Memory B cell (primary cell): ENCODE data around the gene GAB4.
A peak's percentile ranks its signal among the peaks of the same experiment; 100 is the strongest.
"Not testable (repeated sequence)": the region's sequence is repeated elsewhere in the genome, so short reads cannot be mapped to it uniquely, and the experiment has no call there.

Experiments used
- ATAC-seq: fragments of 150-1000 bp; cut with Tn5 transposase; 2 replicates; pipeline ENCODE4 v1.10.0; 2021; ENCODE audit warnings: low read depth, mild to moderate bottlenecking, moderate library complexity
- DNase-seq, 2 donors: peaks; one replicate each; pipeline ENCODE4 v3.0.0; 2022; ENCODE audit warnings: low spot score in 2 of 2
- H3K27ac Mint-ChIP-seq: one replicate; pipeline ENCODE4 v1.8.0; 2022; ENCODE audit warnings: mild to moderate bottlenecking, moderate library complexity, mixed read lengths
- H3K27me3 Mint-ChIP-seq: one replicate; pipeline ENCODE4 v1.8.0; 2022; ENCODE audit warnings: mixed read lengths
- H3K36me3 Mint-ChIP-seq: one replicate; pipeline ENCODE4 v1.8.0; 2022; ENCODE audit warnings: mild to moderate bottlenecking, mixed read lengths
- H3K4me1 Mint-ChIP-seq: one replicate; pipeline ENCODE4 v1.8.0; 2022; ENCODE audit warnings: mixed read lengths
- H3K4me3 Mint-ChIP-seq: one replicate; pipeline ENCODE4 v1.8.0; 2022; ENCODE audit warnings: mild to moderate bottlenecking, moderate library complexity, mixed read lengths
- H3K9me3 Mint-ChIP-seq: one replicate; pipeline ENCODE4 v1.8.0; 2022; ENCODE audit warnings: mixed read lengths

Gene GAB4

GRCh38 chr22:17007852-17008731 is at the start of gene GAB4:
TSS of gene GAB4 (minus strand) at chr22:17008222. CDS start at chr22:17008114, 108 bp downstream.
- no peak for ATAC-seq
- Mint-ChIP-seq H3K36me3 (peaks cover 5% of the 10 kb centered on the region), H3K4me1 (no peaks in the 10 kb centered on the region), H3K27ac (no peak within 1 kb of the TSS), H3K9me3 (peaks cover 12% of the 10 kb centered on the region), H3K27me3 (peaks cover 27% of the 10 kb centered on the region), H3K4me3 (no peak within 1 kb of the TSS)
- DNase-seq: no peak

GRCh38 chr22:17056807-17057206 is 48.8 kb upstream of the GAB4 start:
- H3K27ac Mint-ChIP-seq: no peak overlapping the region
- no peak for ATAC-seq

GRCh38 chr22:17056058-17056457 is 48.0 kb upstream of the GAB4 start:
- Mint-ChIP-seq H3K27me3 (no peaks in the 10 kb centered on the region), H3K4me3 (no peak overlapping the region), H3K36me3 (peaks cover 8% of the 10 kb centered on the region), H3K4me1 (peaks cover 4% of the 10 kb centered on the region), H3K9me3 (no peaks in the 10 kb centered on the region), H3K27ac (no peak overlapping the region)
- DNase-seq (no peak), ATAC-seq (no peak)

More at GRCh38 chr22:17056807-17057206, 48.8 kb upstream of the GAB4 start:
- Mint-ChIP-seq H3K36me3 (peaks cover 7% of the 10 kb centered on the region), H3K4me3 (no peak overlapping the region), H3K4me1 (peaks cover 4% of the 10 kb centered on the region), H3K27me3 (no peaks in the 10 kb centered on the region), H3K9me3 (no peaks in the 10 kb centered on the region)
- DNase-seq: no peak

- DNase-seq (no peak), ATAC-seq (no peak)
- Mint-ChIP-seq H3K36me3 (peaks cover 18% of the 10 kb centered on the region), H3K27me3 (no peaks in the 10 kb centered on the region), H3K27ac (no peak overlapping the region), H3K4me3 (no peak overlapping the region), H3K4me1 (peaks cover 13% of the 10 kb centered on the region), H3K9me3 (no peaks in the 10 kb centered on the region)
Measured at GRCh38 chr22:17047656-17048055, 39.6 kb upstream of the GAB4 start.

- Mint-ChIP-seq H3K27ac (no peak overlapping the region), H3K4me3 (no peak overlapping the region)
- ATAC-seq: no peak
Measured at GRCh38 chr22:17046566-17047348, 38.7 kb upstream of the GAB4 start.

GRCh38 chr22:17043521-17043920 is 35.5 kb upstream of the GAB4 start:
- H3K9me3 Mint-ChIP-seq: no peaks in the 10 kb centered on the region
- ATAC-seq: peak; percentile 26
- DNase-seq: no peak
- peaks cover 18% of the 10 kb centered on the region for H3K4me1 Mint-ChIP-seq
- no peaks in the 10 kb centered on the region for H3K27me3 Mint-ChIP-seq
- H3K27ac Mint-ChIP-seq: no peak overlapping the region
- H3K4me3 Mint-ChIP-seq: no peak overlapping the region
- peaks cover 8% of the 10 kb centered on the region for H3K36me3 Mint-ChIP-seq

More at GRCh38 chr22:17046566-17047348, 38.7 kb upstream of the GAB4 start:
- Mint-ChIP-seq H3K4me1 (peaks cover 13% of the 10 kb centered on the region), H3K36me3 (peaks cover 17% of the 10 kb centered on the region), H3K27me3 (no peaks in the 10 kb centered on the region), H3K9me3 (no peaks in the 10 kb centered on the region)
- DNase-seq: no peak

GRCh38 chr22:17036842-17037711 is 29.1 kb upstream of the GAB4 start:
- ATAC-seq: peak; percentile 82
- H3K36me3 Mint-ChIP-seq, H3K27me3 Mint-ChIP-seq, H3K9me3 Mint-ChIP-seq: not testable (repeated sequence)
- peak overlapping the region; percentile 88 for H3K4me3 Mint-ChIP-seq
- H3K27ac Mint-ChIP-seq: peak overlapping the region; percentile 84
- DNase-seq: peak; percentile 5 to 37
- H3K4me1 Mint-ChIP-seq: peaks cover 19% of the 10 kb centered on the region

- not testable (repeated sequence) for H3K36me3 Mint-ChIP-seq, H3K9me3 Mint-ChIP-seq, H3K27me3 Mint-ChIP-seq
- peak overlapping the region; percentile 82 for H3K4me3 Mint-ChIP-seq
- H3K4me1 Mint-ChIP-seq: peaks cover 19% of the 10 kb centered on the region
- ATAC-seq (peak; percentile 42), DNase-seq (peak in 1 of 2 donors; percentile 37)
- peak overlapping the region; percentile 75 for H3K27ac Mint-ChIP-seq
Measured at GRCh38 chr22:17035976-17036841, 28.2 kb upstream of the GAB4 start.

- Mint-ChIP-seq H3K27ac (peak overlapping the region; percentile 65), H3K4me1 (peaks cover 19% of the 10 kb centered on the region), H3K27me3 (peaks cover 1% of the 10 kb centered on the region), H3K36me3 (no peaks in the 10 kb centered on the region), H3K4me3 (peak overlapping the region; percentile 62), H3K9me3 (no peaks in the 10 kb centered on the region)
- DNase-seq: no peak
- no peak for ATAC-seq
Measured at GRCh38 chr22:17035246-17035645, 27.2 kb upstream of the GAB4 start.

GRCh38 chr22:17034532-17034931 is 26.5 kb upstream of the GAB4 start:
- peaks cover 16% of the 10 kb centered on the region for H3K4me1 Mint-ChIP-seq
- not testable (repeated sequence) for H3K9me3 Mint-ChIP-seq

GRCh38 chr22:17032277-17032676 is 24.3 kb upstream of the GAB4 start:
- DNase-seq, H3K4me3 Mint-ChIP-seq, H3K27ac Mint-ChIP-seq, ATAC-seq, H3K36me3 Mint-ChIP-seq, H3K4me1 Mint-ChIP-seq, H3K27me3 Mint-ChIP-seq, H3K9me3 Mint-ChIP-seq: not testable (repeated sequence)

More at GRCh38 chr22:17034532-17034931, 26.5 kb upstream of the GAB4 start:
- not testable (repeated sequence) for H3K36me3 Mint-ChIP-seq, ATAC-seq, H3K27ac Mint-ChIP-seq, H3K27me3 Mint-ChIP-seq, DNase-seq
- H3K4me3 Mint-ChIP-seq: peak overlapping the region; percentile 9

GRCh38 chr22:17024380-17024779 is 16.4 kb upstream of the GAB4 start:
- not testable (repeated sequence) for H3K9me3 Mint-ChIP-seq, H3K36me3 Mint-ChIP-seq, DNase-seq, H3K27me3 Mint-ChIP-seq, H3K4me1 Mint-ChIP-seq, H3K27ac Mint-ChIP-seq
- peak overlapping the region; percentile 59 for H3K4me3 Mint-ChIP-seq
- ATAC-seq: peak; percentile 12

GRCh38 chr22:17015552-17015951 is 7.5 kb upstream of the GAB4 start:
- DNase-seq, ATAC-seq, H3K9me3 Mint-ChIP-seq, H3K27ac Mint-ChIP-seq, H3K4me3 Mint-ChIP-seq, H3K4me1 Mint-ChIP-seq, H3K36me3 Mint-ChIP-seq: not testable (repeated sequence)
- H3K27me3 Mint-ChIP-seq: peaks cover 12% of the 10 kb centered on the region
